OCI-LY1 (cell line): ENCODE results near the gene MAGI2.

ENCODE experiments used
- H2AFZ ChIP-seq: fragments of 200-600 bp; sonication (generic), shearing (Covaris generic); 2 replicates; pipeline ENCODE4 v1.6.0; 2014; ENCODE audit warnings: antibody characterized with exemption, mild to moderate bottlenecking, low read length
- H3F3A ChIP-seq: fragments of 200-600 bp; sonication (generic), shearing (Covaris generic); 2 replicates; pipeline ENCODE4 v1.6.0; 2014; ENCODE audit warnings: mild to moderate bottlenecking, antibody characterized with exemption, low read length, moderate library complexity; ENCODE audit not compliant: insufficient read depth
- H3K27ac ChIP-seq: fragments of 200-600 bp; sonication (generic); 2 replicates; pipeline ENCODE4 v1.5.1; 2014; ENCODE audit warnings: low read length, mixed run types, mild to moderate bottlenecking, low read depth; ENCODE audit not compliant: poor library complexity, severe bottlenecking
- H3K27me3 ChIP-seq: fragments of 200-600 bp; sonication (generic); 2 replicates; pipeline ENCODE4 v1.6.0; 2014; ENCODE audit warnings: antibody characterized with exemption, mild to moderate bottlenecking, low read length, moderate library complexity; ENCODE audit not compliant: insufficient read depth
- H3K36me3 ChIP-seq: fragments of 200-600 bp; sonication (generic); 2 replicates; pipeline ENCODE4 v1.6.1; 2014; ENCODE audit warnings: mild to moderate bottlenecking, antibody characterized with exemption, low read length, moderate library complexity, mixed read lengths; ENCODE audit not compliant: insufficient read depth
- H3K4me1 ChIP-seq: fragments of 200-600 bp; sonication (generic); 2 replicates; pipeline ENCODE4 v1.5.1; 2014; ENCODE audit warnings: mild to moderate bottlenecking, low read length, moderate library complexity; ENCODE audit not compliant: insufficient read depth, severe bottlenecking
- H3K4me2 ChIP-seq: fragments of 200-600 bp; sonication (generic), shearing (Covaris generic); 2 replicates; pipeline ENCODE4 v1.6.1; 2014; ENCODE audit warnings: low read length
- H3K4me3 ChIP-seq: fragments of 200-600 bp; sonication (generic); 2 replicates; pipeline ENCODE4 v1.5.1; 2014; ENCODE audit warnings: low read length, low read depth, mild to moderate bottlenecking, mixed read lengths; ENCODE audit not compliant: poor library complexity, severe bottlenecking
- H3K79me2 ChIP-seq: fragments of 200-600 bp; shearing (Covaris generic); 2 replicates; pipeline ENCODE4 v1.6.1; 2016; ENCODE audit warnings: mixed run types, low read length, mixed read lengths; ENCODE audit not compliant: insufficient read depth
- H3K9ac ChIP-seq: fragments of 200-600 bp; sonication (generic), shearing (Covaris generic); 2 replicates; pipeline ENCODE4 v1.6.1; 2014; ENCODE audit warnings: mild to moderate bottlenecking, low read length, mixed read lengths
- H3K9me2 ChIP-seq: fragments of 200-600 bp; sonication (generic), shearing (Covaris generic); 2 replicates; pipeline ENCODE4 v1.6.1; 2014; ENCODE audit warnings: low read depth, mild to moderate bottlenecking, low read length, mixed read lengths
- H3K9me3 ChIP-seq: fragments of 200-600 bp; shearing (Covaris generic); 2 replicates; pipeline ENCODE4 v1.6.1; 2014; ENCODE audit warnings: low read length, mixed read lengths
- H4K20me1 ChIP-seq: fragments of 200-600 bp; sonication (generic), shearing (Covaris generic); 2 replicates; pipeline ENCODE4 v1.6.0; 2016; ENCODE audit warnings: mild to moderate bottlenecking, low read length; ENCODE audit not compliant: insufficient read depth
- CTCF ChIP-seq: fragments of 200-600 bp; sonication (generic), shearing (Covaris generic); IDR thresholded peaks from 2 replicates; pipeline ENCODE4 v1.5.1; 2017; ENCODE audit warnings: mild to moderate bottlenecking, antibody characterized with exemption, low read length, moderate library complexity, mixed read lengths
- EZH2 ChIP-seq: fragments of 200-600 bp; sonication (generic), shearing (Covaris generic); IDR thresholded peaks from 2 replicates; pipeline ENCODE4 v1.8.0; 2017; ENCODE audit warnings: borderline replicate concordance, mixed run types, mild to moderate bottlenecking, antibody characterized with exemption, low read length, moderate library complexity, mixed read lengths

Gene MAGI2

GRCh38 chr7:78704504-78704903, 749.0 kb downstream of the MAGI2 start:
- no peaks in the 10 kb centered on the region for H3K9me2 ChIP-seq
- H3F3A ChIP-seq, result no peaks in the 10 kb centered on the region
- H3K4me1 ChIP-seq, result no peaks in the 10 kb centered on the region
- H3K27me3 ChIP-seq, result no peaks in the 10 kb centered on the region
- no peaks in the 10 kb centered on the region for H4K20me1 ChIP-seq
- H3K4me3 ChIP-seq, result no peak overlapping the region
- H3K9ac ChIP-seq, result no peak overlapping the region
- TF ChIP-seq EZH2 (no peak), CTCF (no peak)
- no peak overlapping the region for H2AFZ ChIP-seq
- H3K9me3 ChIP-seq, result no peaks in the 10 kb centered on the region
- no peak overlapping the region for H3K4me2 ChIP-seq
- H3K36me3 ChIP-seq, result no peaks in the 10 kb centered on the region
- no peak overlapping the region for H3K27ac ChIP-seq
- no peaks in the 10 kb centered on the region for H3K79me2 ChIP-seq

- Histone ChIP-seq H3F3A (no peaks in the 10 kb centered on the region), H3K27ac (no peak overlapping the region), H3K9me2 (no peaks in the 10 kb centered on the region), H3K36me3 (no peaks in the 10 kb centered on the region), H3K9ac (no peak overlapping the region), H3K9me3 (no peaks in the 10 kb centered on the region), H3K4me1 (no peaks in the 10 kb centered on the region), H3K79me2 (no peaks in the 10 kb centered on the region), H4K20me1 (no peaks in the 10 kb centered on the region), H3K4me2 (no peak overlapping the region), H3K27me3 (no peaks in the 10 kb centered on the region), H3K4me3 (no peak overlapping the region), H2AFZ (no peak overlapping the region)
- TF ChIP-seq EZH2, result no peak
- no peak for TF ChIP-seq CTCF
Observed at GRCh38 chr7:78703391-78703790, 750.1 kb downstream of the MAGI2 start.

- Histone ChIP-seq H3K4me1 (no peaks in the 10 kb centered on the region), H3F3A (no peaks in the 10 kb centered on the region), H3K79me2 (no peaks in the 10 kb centered on the region), H3K9me3 (no peaks in the 10 kb centered on the region), H3K27ac (no peak overlapping the region), H2AFZ (no peak overlapping the region), H4K20me1 (no peaks in the 10 kb centered on the region), H3K9me2 (no peaks in the 10 kb centered on the region), H3K9ac (no peak overlapping the region), H3K4me3 (no peak overlapping the region), H3K4me2 (no peak overlapping the region), H3K36me3 (no peaks in the 10 kb centered on the region), H3K27me3 (no peaks in the 10 kb centered on the region)
- TF ChIP-seq EZH2, result no peak
- TF ChIP-seq CTCF, result no peak
Observed at GRCh38 chr7:78702770-78703169, 750.7 kb downstream of the MAGI2 start.
